GM19193 (cell line): ENCODE measurements around the gene IKZF1.

Experiments used
- POLR2A ChIP-seq: IDR thresholded peaks from 4 replicates; pipeline ENCODE4 v1.6.1; 2011; ENCODE audit not compliant: insufficient read depth, insufficient read length; ENCODE audit errors: extremely low read depth

The IKZF1 gene

GRCh38 chr7:50276483-50276882 lies 28.0 kb upstream of the IKZF1 start:
- no peak for TF ChIP-seq POLR2A

DNA sequence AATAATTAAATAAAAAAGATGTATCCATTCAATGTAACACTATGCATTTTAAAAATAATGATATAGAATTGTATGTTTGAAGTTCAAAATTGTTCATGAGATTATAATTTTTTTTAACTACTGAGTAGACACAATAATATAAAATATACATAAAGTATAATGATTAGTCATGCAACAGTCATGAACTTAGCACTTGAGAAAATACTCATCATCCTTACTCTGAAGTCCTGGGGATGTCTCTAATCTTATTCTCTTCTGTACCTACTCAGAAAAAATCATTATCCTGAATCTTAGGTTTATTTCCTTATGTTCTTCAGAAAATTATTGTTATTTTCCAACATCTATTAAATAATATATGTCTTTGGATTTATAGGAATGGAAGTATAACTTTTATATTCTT lies 26.4 kb upstream of the IKZF1 start:
- no peak for TF ChIP-seq POLR2A

- peak; percentile 49 for TF ChIP-seq POLR2A
Measured at GRCh38 chr7:50281680-50282445, 22.7 kb upstream of the IKZF1 start.

- no peak for TF ChIP-seq POLR2A
Measured at GRCh38 chr7:50282813-50283605, 21.5 kb upstream of the IKZF1 start.

DNA sequence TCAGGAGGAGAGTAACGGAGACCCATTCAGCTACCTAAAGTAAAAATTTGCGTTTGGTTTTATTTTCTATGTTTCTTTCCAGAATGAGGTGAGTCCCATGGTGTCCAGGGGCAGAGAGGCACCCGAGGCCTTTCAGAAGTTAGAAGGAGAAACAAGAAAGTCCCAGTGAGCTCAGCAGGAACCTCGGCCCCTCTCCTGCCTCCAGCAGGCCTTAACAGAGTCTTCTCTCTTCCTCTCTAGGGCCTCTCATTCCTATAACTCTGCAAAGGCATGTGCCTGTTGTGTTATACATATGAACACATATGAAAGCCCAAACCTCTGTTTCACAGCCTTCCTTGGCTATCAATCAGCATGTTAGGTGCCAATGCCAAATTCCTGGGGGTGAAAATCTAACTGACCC lies 20.8 kb upstream of the IKZF1 start:
- TF ChIP-seq POLR2A, result no peak

DNA sequence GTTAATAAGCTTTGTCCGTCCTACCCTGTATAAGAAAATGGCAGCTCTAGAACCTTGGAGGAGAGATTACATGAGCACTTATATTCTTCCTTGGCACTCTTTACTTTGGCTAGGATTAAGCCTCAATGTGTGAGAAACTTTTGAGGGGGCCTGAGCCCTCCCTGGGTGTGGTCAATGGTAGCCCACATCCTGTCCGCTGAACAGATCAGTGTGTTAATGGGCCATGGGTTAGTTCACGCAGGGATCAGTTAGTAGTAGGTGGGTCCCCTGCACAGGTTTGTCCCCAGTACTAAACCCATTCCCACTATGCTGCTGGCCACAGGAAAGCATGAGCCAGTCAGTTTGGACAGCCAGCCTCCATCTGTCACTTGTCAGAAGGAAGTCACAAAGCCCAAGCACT lies 20.2 kb upstream of the IKZF1 start:
- TF ChIP-seq POLR2A, result no peak

DNA sequence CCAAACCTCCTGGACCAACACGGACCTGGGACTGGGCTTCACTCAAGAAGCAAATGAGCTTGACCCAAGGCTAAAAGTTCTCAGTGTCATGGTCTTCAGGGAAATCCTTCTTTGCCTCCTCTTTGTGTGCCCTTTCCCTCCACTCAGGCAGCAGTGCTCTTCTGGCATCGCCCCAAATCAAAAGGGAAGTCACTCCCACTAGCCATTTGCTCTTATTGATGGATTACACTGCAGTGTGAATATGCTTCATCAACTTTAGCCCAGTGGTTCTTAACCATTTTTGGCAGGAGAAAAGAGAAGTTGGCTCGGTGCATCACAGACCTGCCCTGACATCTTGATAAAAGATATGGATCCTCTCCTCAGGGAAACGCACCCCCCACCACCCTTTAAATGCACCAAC lies 19.2 kb upstream of the IKZF1 start:
- TF ChIP-seq POLR2A, result no peak

- TF ChIP-seq POLR2A, result no peak
Measured at GRCh38 chr7:50287129-50287528, 17.4 kb upstream of the IKZF1 start.

DNA sequence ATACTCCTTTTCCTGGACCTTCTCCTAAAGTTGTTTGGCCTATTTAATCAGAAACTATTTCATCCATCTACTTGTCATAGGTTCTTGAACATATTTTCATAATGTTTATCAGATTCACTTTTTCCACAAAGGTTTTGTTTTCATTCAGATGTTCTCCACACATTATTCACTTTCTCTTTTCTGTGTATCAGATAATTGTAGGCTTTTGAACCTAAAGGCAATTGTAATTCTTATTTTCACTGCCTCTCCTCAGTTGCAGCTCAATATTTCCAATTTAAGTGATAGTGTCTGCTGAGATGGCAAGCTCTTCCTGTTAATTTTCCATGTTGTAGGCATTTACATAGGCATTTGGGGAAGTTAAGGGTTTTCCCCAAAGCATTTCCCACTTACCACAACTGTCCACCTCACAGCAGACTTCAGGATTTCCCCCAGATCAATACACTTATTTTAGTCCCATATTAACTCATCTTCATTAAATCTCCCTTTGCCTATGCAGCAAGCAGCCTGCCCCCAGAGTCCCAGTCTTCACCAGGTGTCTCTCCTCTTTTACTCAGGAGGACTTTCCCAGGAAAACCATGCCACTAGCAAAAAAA lies 12.3 kb upstream of the IKZF1 start:
- TF ChIP-seq POLR2A, result no peak

- no peak for TF ChIP-seq POLR2A
Measured at GRCh38 chr7:50292763-50293162, 11.8 kb upstream of the IKZF1 start.

- no peak for TF ChIP-seq POLR2A
Measured at GRCh38 chr7:50293509-50294179, 10.9 kb upstream of the IKZF1 start.

DNA sequence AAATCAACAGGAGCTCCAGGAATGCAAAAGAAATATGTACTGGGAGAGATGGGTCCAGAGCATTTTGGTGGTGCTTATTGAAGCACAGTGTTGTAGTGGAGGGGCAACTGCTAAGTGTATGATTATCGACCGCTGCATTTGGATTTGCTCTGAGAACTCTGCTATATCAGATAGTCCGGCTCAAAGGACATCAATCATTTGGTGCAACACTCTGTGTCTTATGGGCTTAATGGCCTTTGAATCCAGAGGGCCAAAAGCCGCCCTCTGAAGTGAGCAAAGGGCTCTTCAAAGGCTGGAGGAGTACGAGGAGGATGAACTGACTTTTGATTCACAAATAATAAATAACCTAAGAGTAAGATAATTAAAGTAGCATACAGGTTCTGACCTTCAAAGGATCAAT lies 9.4 kb upstream of the IKZF1 start:
- TF ChIP-seq POLR2A, result no peak

DNA sequence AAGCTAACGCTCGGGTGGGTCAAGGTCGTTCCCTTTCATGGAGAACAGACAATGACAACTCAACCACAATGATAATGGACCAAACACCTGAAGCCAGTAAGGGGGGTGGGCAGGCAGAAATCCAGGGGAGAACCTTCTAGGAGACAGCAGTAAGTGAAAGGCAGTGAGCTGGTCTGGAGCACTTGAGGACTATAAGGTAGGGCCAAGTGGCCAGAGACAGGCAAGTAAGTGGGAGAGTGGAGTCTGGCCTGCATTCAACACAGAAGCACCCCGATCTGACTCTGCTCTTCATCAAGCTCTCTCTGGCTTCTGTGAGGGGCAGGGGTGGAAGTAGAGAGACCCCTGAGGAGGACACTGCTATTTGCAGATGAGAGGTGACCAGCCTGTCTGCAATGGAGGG lies 7.7 kb upstream of the IKZF1 start:
- TF ChIP-seq POLR2A, result no peak

- no peak for TF ChIP-seq POLR2A
Measured at GRCh38 chr7:50298811-50299562, 5.5 kb upstream of the IKZF1 start.
